SK-N-SH (cell line): ENCODE data around the gene VEZF1. TPM values are rescaled to one million over a fixed set of nuclear protein-coding genes. Genes with fewer than 3 reads are reported as not detected.

Experiments used
- CTCF ChIA-PET: fragments of 300-600, 350-600 bp; formaldehyde crosslinking; extraction: SDS; loops from one replicate; lab custom pipeline; 2021; lab: Yijun Ruan, JAX
- POLR2A ChIA-PET: fragments of 350-600 bp; sonication (Branson Sonifier 250); formaldehyde crosslinking; extraction: SDS; loops from one replicate; lab custom pipeline; 2020; ENCODE audit warnings: antibody characterized with exemption, inconsistent platforms; lab: Yijun Ruan, JAX
- DNase-seq: peaks from one replicate; pipeline ENCODE4 v3.0.0; 2012
- H2AFZ ChIP-seq: fragments of 200-600 bp; sonication (generic); 2 replicates; pipeline ENCODE4 v1.8.1; 2016; ENCODE audit warnings: antibody characterized with exemption, mild to moderate bottlenecking, low read depth
- H3F3A ChIP-seq: fragments of 200-600 bp; sonication (generic); replicated peaks from 2 replicates; pipeline ENCODE3; 2016; ENCODE audit warnings: antibody characterized with exemption, mild to moderate bottlenecking; ENCODE audit not compliant: insufficient read depth
- H3K27ac ChIP-seq, 2 experiments: fragments of 200-500 bp in 1 of 2; fragments of 200-600 bp in 1 of 2; sonication (Bioruptor generic) in 1 of 2; sonication (generic), shearing (Covaris generic) in 1 of 2; 2 replicates each; pipeline versions ENCODE4 v1.5.1 to v1.6.1; 2014 to 2016; ENCODE audit warnings: low read depth in 2 of 2, inconsistent platforms in 1 of 2, low read length in 1 of 2, mild to moderate bottlenecking in 1 of 2, mixed read lengths in 1 of 2
- H3K27me3 ChIP-seq: fragments of 200-600 bp; sonication (generic), shearing (Covaris generic); 2 replicates; pipeline ENCODE4 v1.6.1; 2016; ENCODE audit warnings: mixed run types; ENCODE audit not compliant: insufficient read depth
- H3K36me3 ChIP-seq, 2 experiments: fragments of 200-500 bp in 1 of 2; fragments of 200-600 bp in 1 of 2; sonication (Bioruptor generic) in 1 of 2; sonication (generic) in 1 of 2; replicated peaks in 1 of 2; 2 replicates each; pipeline versions ENCODE3 to v1.5.1; 2014 to 2016; ENCODE audit warnings: low read length in 1 of 2, mild to moderate bottlenecking in 1 of 2; ENCODE audit not compliant: insufficient read depth in 2 of 2, control insufficient read depth in 1 of 2
- H3K4me1 ChIP-seq, 2 experiments: fragments of 200-500 bp in 1 of 2; fragments of 200-600 bp in 1 of 2; sonication (Bioruptor generic) in 1 of 2; sonication (generic), shearing (Covaris generic) in 1 of 2; 2 replicates each; pipeline versions ENCODE4 v1.5.1 to v1.6.1; 2014 to 2016; ENCODE audit warnings: low read depth in 1 of 2, low read length in 1 of 2, mixed run types in 1 of 2; ENCODE audit not compliant: insufficient read depth in 2 of 2, control insufficient read depth in 1 of 2
- H3K4me2 ChIP-seq: fragments of 200-600 bp; sonication (generic), shearing (Covaris generic); 2 replicates; pipeline ENCODE4 v1.6.1; 2017; ENCODE audit warnings: mixed run types
- H3K4me3 ChIP-seq, 2 experiments: fragments of 200-500 bp in 1 of 2; fragments of 200-600 bp in 1 of 2; sonication (Bioruptor generic) in 1 of 2; sonication (generic), shearing (Covaris generic) in 1 of 2; 2 replicates each; pipeline versions ENCODE4 v1.5.1 to v1.8.1; 2014 to 2016; ENCODE audit warnings: low read depth in 2 of 2, inconsistent platforms in 1 of 2, low read length in 1 of 2, mild to moderate bottlenecking in 1 of 2, mixed read lengths in 1 of 2, moderate library complexity in 1 of 2
- H3K79me2 ChIP-seq: fragments of 200-600 bp; sonication (generic); 2 replicates; pipeline ENCODE4 v1.8.1; 2017; ENCODE audit warnings: mild to moderate bottlenecking; ENCODE audit not compliant: insufficient read depth
- H3K9ac ChIP-seq: fragments of 200-600 bp; sonication (generic); 2 replicates; pipeline ENCODE4 v1.6.1; 2017; ENCODE audit warnings: mixed run types
- H3K9me2 ChIP-seq: fragments of 200-600 bp; sonication (generic); 2 replicates; pipeline ENCODE4 v1.6.1; 2017; ENCODE audit warnings: mixed run types
- H3K9me3 ChIP-seq: fragments of 200-600 bp; sonication (generic); 2 replicates; pipeline ENCODE4 v1.6.1; 2017; ENCODE audit warnings: mixed run types, mild to moderate bottlenecking, moderate library complexity
- H4K20me1 ChIP-seq: fragments of 200-600 bp; sonication (generic); 2 replicates; pipeline ENCODE4 v1.6.1; 2017; ENCODE audit warnings: mild to moderate bottlenecking, mixed run types; ENCODE audit not compliant: insufficient read depth
- CTCF ChIP-seq: fragments of 200-600 bp; sonication (generic); IDR thresholded peaks from 2 replicates; pipeline ENCODE4 v1.6.1; 2017; ENCODE audit warnings: antibody characterized with exemption, mild to moderate bottlenecking, moderate library complexity
- ELF1 ChIP-seq: IDR thresholded peaks from 2 replicates; pipeline ENCODE4 v1.4.0; 2012
- EP300 ChIP-seq, 2 experiments: IDR thresholded peaks; 2 replicates each; pipeline versions ENCODE4 v1.4.0 to v1.6.1; 2012; ENCODE audit warnings: borderline replicate concordance in 1 of 2, low read depth in 1 of 2, low read length in 1 of 2
- FOSL2 ChIP-seq: IDR thresholded peaks from 2 replicates; pipeline ENCODE4 v1.4.0; 2012; ENCODE audit warnings: low read depth, mild to moderate bottlenecking, moderate library complexity, borderline replicate concordance
- FOXM1 ChIP-seq: IDR thresholded peaks from 2 replicates; pipeline ENCODE4 v1.4.0; 2012; ENCODE audit warnings: low read depth, mild to moderate bottlenecking
- GABPA ChIP-seq: IDR thresholded peaks from 2 replicates; pipeline ENCODE4 v1.4.0; 2012; ENCODE audit warnings: low read depth, mild to moderate bottlenecking
- GATA2 ChIP-seq: sonication (generic); formaldehyde crosslinking; IDR thresholded peaks from 2 replicates; pipeline ENCODE4 v1.5.0; 2020; ENCODE audit warnings: mild to moderate bottlenecking, missing genetic modification reagents
- IRF3 ChIP-seq: fragments of 150-350 bp; IDR thresholded peaks from 2 replicates; pipeline ENCODE4 v1.6.1; 2016; ENCODE audit warnings: mild to moderate bottlenecking, low read depth, low read length
- JUND ChIP-seq: IDR thresholded peaks from 2 replicates; pipeline ENCODE4 v1.4.0; 2012
- MEF2A ChIP-seq: IDR thresholded peaks from 2 replicates; pipeline ENCODE4 v1.4.0; 2012; ENCODE audit warnings: low read depth, borderline replicate concordance
- NFIC ChIP-seq: IDR thresholded peaks from 2 replicates; pipeline ENCODE4 v1.4.0; 2012; ENCODE audit warnings: borderline replicate concordance
- NRF1 ChIP-seq: IDR thresholded peaks from 2 replicates; pipeline ENCODE4 v1.6.1; 2012; ENCODE audit warnings: low read depth, mild to moderate bottlenecking, low read length
- PBX3 ChIP-seq: IDR thresholded peaks from 2 replicates; pipeline ENCODE4; 2012
- POLR2AphosphoS5 ChIP-seq: IDR thresholded peaks from 2 replicates; pipeline ENCODE4 v1.6.1; 2012; ENCODE audit warnings: low read depth, low read length
- RCOR1 ChIP-seq: fragments of 150-350 bp; IDR thresholded peaks from 2 replicates; pipeline ENCODE4 v1.6.1; 2017; ENCODE audit warnings: antibody characterized with exemption, low read length
- RFX5 ChIP-seq: IDR thresholded peaks from 2 replicates; pipeline ENCODE4 v1.6.1; 2012; ENCODE audit warnings: mild to moderate bottlenecking, improper control_type of control experiment, low read length
- RXRA ChIP-seq: IDR thresholded peaks from 2 replicates; pipeline ENCODE4 v1.4.0; 2012; ENCODE audit warnings: low read depth, mild to moderate bottlenecking, borderline replicate concordance
- TCF12 ChIP-seq: IDR thresholded peaks from 2 replicates; pipeline ENCODE4 v1.4.0; 2012
- TEAD4 ChIP-seq: IDR thresholded peaks from 2 replicates; pipeline ENCODE4 v1.4.0; 2012; ENCODE audit warnings: mild to moderate bottlenecking, borderline replicate concordance; ENCODE audit not compliant: insufficient read depth
- YY1 ChIP-seq: IDR thresholded peaks from 2 replicates; pipeline ENCODE4 v1.4.0; 2012; ENCODE audit warnings: low read depth, mild to moderate bottlenecking
- WGBS: methylation state at CpG from one replicate; pipeline ENCODE4 v1.1.6; 2017; ENCODE audit warnings: low lambda C conversion rate; 5-methylcytosine and 5-hydroxymethylcytosine counted together
- polyA plus RNA-seq, 3 experiments: library from polyadenylated mRNA; depleted of rRNA; stranded (reverse); fragments of >200 nt; gene quantifications; 2 replicates each; pipeline ENCODE4 v1.2.3, GENCODE V29; 2012
- TF ChIP-seq, protein P1 (sequence below): IDR thresholded peaks from 2 replicates; pipeline ENCODE4 v1.4.0; 2012; ENCODE audit warnings: low read depth, borderline replicate concordance
- TF ChIP-seq, protein P2 (sequence below): IDR thresholded peaks from 2 replicates; pipeline ENCODE4 v1.6.1; 2012; ENCODE audit warnings: mild to moderate bottlenecking, low read depth, low read length, moderate library complexity
- TF ChIP-seq, protein P3 (sequence below): IDR thresholded peaks from 2 replicates; pipeline ENCODE4 v1.4.0; 2012; ENCODE audit warnings: low read depth

VEZF1 gene
- polyA plus RNA-seq, 1 of the 3 experiments (the other 2 are of a cell fraction): 35.1 TPM

DNA sequence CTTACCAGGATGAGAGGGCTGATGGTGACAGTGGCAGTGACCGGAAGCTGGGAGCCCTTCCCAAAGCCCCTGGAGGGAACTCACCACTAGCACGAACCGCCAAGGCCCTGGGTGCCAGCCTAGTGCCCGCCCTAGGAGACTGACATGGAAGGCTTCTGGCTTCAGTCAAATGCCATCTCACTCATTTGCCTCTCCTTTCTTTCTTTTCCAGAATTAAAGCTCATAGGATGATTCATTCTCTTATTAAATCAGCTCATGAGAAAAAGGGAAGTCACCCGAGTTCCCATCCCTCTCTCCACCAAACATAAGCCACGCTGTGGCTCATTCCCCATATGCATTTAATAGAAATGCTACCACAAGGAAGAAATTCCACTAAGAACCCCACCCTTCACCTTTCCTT, 44.9 kb downstream of the VEZF1 start:
- POLR2A ChIA-PET: interaction anchor here (1.5 kb wide), 1 partner anchor 11 kb away, joined by 5 read pairs; no protein-coding TSS in a partner anchor
- Histone ChIP-seq H3K9me2 (no peaks in the 10 kb centered on the region), H3K9me3 (no peaks in the 10 kb centered on the region), H4K20me1 (no peaks in the 10 kb centered on the region), H3K79me2 (peaks cover 97% of the 10 kb centered on the region), H3K36me3 (no peaks in the 10 kb centered on the region), H3F3A (peaks cover 46% of the 10 kb centered on the region), H3K4me2 (peak overlapping the region; percentile 60; the same call in 1 of the 2 replicates), H3K4me3 (peak overlapping the region in 1 of 2 experiments; percentile 27; a peak in 1 of 4 replicates), H3K27ac (peak overlapping the region; percentile 29 to 96; a peak in 3 of 4 replicates), H3K4me1 (peaks cover 32 to 54% of the 10 kb centered on the region in 2 experiments), H2AFZ (no peak overlapping the region), H3K27me3 (no peaks in the 10 kb centered on the region), H3K9ac (peak overlapping the region; percentile 40; the same call in 1 of the 2 replicates)
- TF ChIP-seq RXRA (no peak; the same call in 1 of the 2 replicates), POLR2AphosphoS5 (peak; percentile 68), RFX5 (no peak), ELF1 (peak; percentile 15; the same call in 1 of the 2 replicates), FOXM1 (peak; percentile 50; the same call in 1 of the 2 replicates), TEAD4 (peak; percentile 64), GATA2 (no peak), JUND (peak; percentile 80), TCF12 (peak; percentile 97), YY1 (0 out of 2 replicates have a peak, but pooled peaks have one; percentile 25), IRF3 (no peak), FOSL2 (peak; percentile 86), NFIC (peak; percentile 68), GABPA (no peak), MEF2A (no peak), NRF1 (no peak), PBX3 (peak; percentile 95), CTCF (no peak; the same call in 1 of the 2 replicates), EP300 (IDR thresholded peaks at IDR 0.05; ENCODE audit: borderline replicate concordance in 1 of 2, low read depth in 1 of 2, low read length in 1 of 2) (peak; percentile 23 to 69; a peak in 1 of 4 replicates), RCOR1 (0 out of 2 replicates have a peak, but pooled peaks have one; percentile 24)
- TF ChIP-seq, protein P1, sequence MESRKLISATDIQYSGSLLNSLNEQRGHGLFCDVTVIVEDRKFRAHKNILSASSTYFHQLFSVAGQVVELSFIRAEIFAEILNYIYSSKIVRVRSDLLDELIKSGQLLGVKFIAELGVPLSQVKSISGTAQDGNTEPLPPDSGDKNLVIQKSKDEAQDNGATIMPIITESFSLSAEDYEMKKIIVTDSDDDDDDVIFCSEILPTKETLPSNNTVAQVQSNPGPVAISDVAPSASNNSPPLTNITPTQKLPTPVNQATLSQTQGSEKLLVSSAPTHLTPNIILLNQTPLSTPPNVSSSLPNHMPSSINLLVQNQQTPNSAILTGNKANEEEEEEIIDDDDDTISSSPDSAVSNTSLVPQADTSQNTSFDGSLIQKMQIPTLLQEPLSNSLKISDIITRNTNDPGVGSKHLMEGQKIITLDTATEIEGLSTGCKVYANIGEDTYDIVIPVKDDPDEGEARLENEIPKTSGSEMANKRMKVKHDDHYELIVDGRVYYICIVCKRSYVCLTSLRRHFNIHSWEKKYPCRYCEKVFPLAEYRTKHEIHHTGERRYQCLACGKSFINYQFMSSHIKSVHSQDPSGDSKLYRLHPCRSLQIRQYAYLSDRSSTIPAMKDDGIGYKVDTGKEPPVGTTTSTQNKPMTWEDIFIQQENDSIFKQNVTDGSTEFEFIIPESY: no peak
- TF ChIP-seq, protein P2, sequence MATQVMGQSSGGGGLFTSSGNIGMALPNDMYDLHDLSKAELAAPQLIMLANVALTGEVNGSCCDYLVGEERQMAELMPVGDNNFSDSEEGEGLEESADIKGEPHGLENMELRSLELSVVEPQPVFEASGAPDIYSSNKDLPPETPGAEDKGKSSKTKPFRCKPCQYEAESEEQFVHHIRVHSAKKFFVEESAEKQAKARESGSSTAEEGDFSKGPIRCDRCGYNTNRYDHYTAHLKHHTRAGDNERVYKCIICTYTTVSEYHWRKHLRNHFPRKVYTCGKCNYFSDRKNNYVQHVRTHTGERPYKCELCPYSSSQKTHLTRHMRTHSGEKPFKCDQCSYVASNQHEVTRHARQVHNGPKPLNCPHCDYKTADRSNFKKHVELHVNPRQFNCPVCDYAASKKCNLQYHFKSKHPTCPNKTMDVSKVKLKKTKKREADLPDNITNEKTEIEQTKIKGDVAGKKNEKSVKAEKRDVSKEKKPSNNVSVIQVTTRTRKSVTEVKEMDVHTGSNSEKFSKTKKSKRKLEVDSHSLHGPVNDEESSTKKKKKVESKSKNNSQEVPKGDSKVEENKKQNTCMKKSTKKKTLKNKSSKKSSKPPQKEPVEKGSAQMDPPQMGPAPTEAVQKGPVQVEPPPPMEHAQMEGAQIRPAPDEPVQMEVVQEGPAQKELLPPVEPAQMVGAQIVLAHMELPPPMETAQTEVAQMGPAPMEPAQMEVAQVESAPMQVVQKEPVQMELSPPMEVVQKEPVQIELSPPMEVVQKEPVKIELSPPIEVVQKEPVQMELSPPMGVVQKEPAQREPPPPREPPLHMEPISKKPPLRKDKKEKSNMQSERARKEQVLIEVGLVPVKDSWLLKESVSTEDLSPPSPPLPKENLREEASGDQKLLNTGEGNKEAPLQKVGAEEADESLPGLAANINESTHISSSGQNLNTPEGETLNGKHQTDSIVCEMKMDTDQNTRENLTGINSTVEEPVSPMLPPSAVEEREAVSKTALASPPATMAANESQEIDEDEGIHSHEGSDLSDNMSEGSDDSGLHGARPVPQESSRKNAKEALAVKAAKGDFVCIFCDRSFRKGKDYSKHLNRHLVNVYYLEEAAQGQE: no peak
- TF ChIP-seq, protein P3, sequence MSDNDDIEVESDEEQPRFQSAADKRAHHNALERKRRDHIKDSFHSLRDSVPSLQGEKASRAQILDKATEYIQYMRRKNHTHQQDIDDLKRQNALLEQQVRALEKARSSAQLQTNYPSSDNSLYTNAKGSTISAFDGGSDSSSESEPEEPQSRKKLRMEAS: peak; percentile 51
- CTCF ChIA-PET: interaction anchor here (1.5 to 5.2 kb wide), 2 partner anchors 9 to 12 kb away, joined by 3 to 43 read pairs; partner anchors contain the start of gene CUEDC1
- 13% methylated on average over 6 of the region's 6 CpGs for whole genome bisulfite sequencing
- no peak for DNase-seq
